ENCODE data around the gene CALHM3. TPM values are rescaled to one million over a fixed set of nuclear protein-coding genes. Genes with fewer than 3 reads are reported as not detected.
A peak's percentile ranks its signal among the peaks of the same experiment; 100 is the strongest.

Gene CALHM3
- total RNA-seq, 2 experiments from 2014 or later: 0.17 to 0.67 TPM

- Mint-ChIP-seq H3K27ac (peak overlapping the region; percentile 42), H3K9me3 (no peaks in the 10 kb centered on the region), H3K36me3 (peaks cover 50% of the 10 kb centered on the region), H3K4me1 (peaks cover 41% of the 10 kb centered on the region), H3K4me3 (no peak overlapping the region), H3K27me3 (no peaks in the 10 kb centered on the region)
- POLR2A ChIA-PET: no interaction called here
- no peak for ATAC-seq (ENCODE audit: low read depth)
- DNase-seq: no peak
Measured at GRCh38 chr10:103433858-103434257, 45.2 kb downstream of the CALHM3 start.

DNA sequence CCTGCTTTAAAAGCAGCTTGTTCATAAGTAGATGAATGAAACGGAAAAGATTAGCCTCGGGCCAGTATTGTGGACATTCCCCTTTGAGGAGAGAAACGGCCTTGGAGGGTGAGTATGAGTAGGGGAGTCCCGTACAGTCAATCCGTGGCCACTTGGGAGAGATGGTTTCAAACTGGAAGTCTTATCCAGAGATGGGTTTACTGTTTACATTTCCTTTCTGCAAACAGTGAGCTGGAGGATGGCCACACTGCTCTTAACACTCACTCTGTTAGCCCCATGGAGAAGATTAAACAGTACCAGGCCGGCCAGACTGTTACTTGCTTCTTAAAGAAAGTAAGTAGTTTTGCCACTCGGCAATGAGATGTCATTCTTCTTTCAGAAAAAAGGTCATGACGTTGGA is 47.1 kb downstream of the CALHM3 start:
- no peaks in the 10 kb centered on the region for H3K27me3 Mint-ChIP-seq
- no peak for ATAC-seq (ENCODE audit: low read depth)
- peaks cover 57% of the 10 kb centered on the region for H3K36me3 Mint-ChIP-seq
- H3K4me1 Mint-ChIP-seq: peaks cover 59% of the 10 kb centered on the region
- no peaks in the 10 kb centered on the region for H3K9me3 Mint-ChIP-seq
- DNase-seq: no peak
- H3K4me3 Mint-ChIP-seq: no peak overlapping the region
- POLR2A ChIA-PET: interaction anchor here (0.8 to 2.2 kb wide), 2 partner anchors 13 to 18 kb away, joined by 3 to 8 read pairs; no protein-coding TSS in a partner anchor
- H3K27ac Mint-ChIP-seq: peak overlapping the region; percentile 71

- DNase-seq: no peak
- POLR2A ChIA-PET: interaction anchor here (1.4 kb wide), 1 partner anchor 22 kb away, joined by 5 read pairs; the partner anchor contains the start of gene CALHM2
- no peaks in the 10 kb centered on the region for H3K9me3 Mint-ChIP-seq
- H3K4me1 Mint-ChIP-seq: peaks cover 55% of the 10 kb centered on the region
- peak overlapping the region; percentile 89 for H3K27ac Mint-ChIP-seq
- H3K36me3 Mint-ChIP-seq: peaks cover 57% of the 10 kb centered on the region
- ATAC-seq (ENCODE audit: low read depth): peak; percentile 57
- peak overlapping the region; percentile 75 for H3K4me3 Mint-ChIP-seq
- no peaks in the 10 kb centered on the region for H3K27me3 Mint-ChIP-seq
Measured at GRCh38 chr10:103429647-103430046, 49.4 kb downstream of the CALHM3 start.

GRCh38 chr10:103428989-103429643 is 49.9 kb downstream of the CALHM3 start:
- peak overlapping the region; percentile 46 for H3K4me3 Mint-ChIP-seq
- ATAC-seq (ENCODE audit: low read depth) (peak; percentile 69), DNase-seq (no peak)
- H3K4me1 Mint-ChIP-seq: peaks cover 55% of the 10 kb centered on the region
- peak overlapping the region; percentile 89 for H3K27ac Mint-ChIP-seq
- no peaks in the 10 kb centered on the region for H3K27me3 Mint-ChIP-seq
- POLR2A ChIA-PET: no interaction called here
- H3K36me3 Mint-ChIP-seq: peaks cover 62% of the 10 kb centered on the region
- H3K9me3 Mint-ChIP-seq: no peaks in the 10 kb centered on the region

GRCh38 chr10:103427866-103428265 is 51.2 kb downstream of the CALHM3 start:
- Mint-ChIP-seq H3K27me3 (no peaks in the 10 kb centered on the region), H3K36me3 (peaks cover 60% of the 10 kb centered on the region), H3K27ac (peak overlapping the region; percentile 49), H3K9me3 (no peaks in the 10 kb centered on the region), H3K4me1 (peaks cover 52% of the 10 kb centered on the region), H3K4me3 (no peak overlapping the region)
- POLR2A ChIA-PET: interaction anchor here (1.4 kb wide), 2 partner anchors 10 to 24 kb away, joined by 3 to 4 read pairs; partner anchors contain the start of gene CALHM2
- ATAC-seq (ENCODE audit: low read depth) (no peak), DNase-seq (no peak)

DNA sequence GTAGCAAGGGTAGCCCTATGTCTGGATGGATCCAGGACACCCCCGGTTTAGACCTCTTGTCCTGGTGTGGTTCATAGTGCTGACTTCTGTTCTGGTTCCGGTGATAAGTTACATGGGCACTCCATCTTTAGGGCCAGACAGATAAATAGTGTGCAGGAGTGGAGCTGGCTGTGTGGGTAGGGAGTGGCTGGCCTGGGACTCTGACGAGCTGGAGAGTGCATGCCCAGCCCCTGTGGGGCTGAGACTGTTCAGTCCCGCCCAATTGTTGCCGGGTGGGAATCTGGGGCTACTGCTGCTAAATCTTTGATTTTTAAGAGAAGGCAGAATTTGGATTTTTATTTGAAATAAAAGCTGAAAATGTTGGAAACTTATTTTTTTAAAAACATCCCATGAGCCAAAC is 55.3 kb downstream of the CALHM3 start:
- ATAC-seq (ENCODE audit: low read depth) (no peak), DNase-seq (no peak)
- Mint-ChIP-seq H3K27me3 (no peaks in the 10 kb centered on the region), H3K36me3 (peaks cover 50% of the 10 kb centered on the region), H3K9me3 (no peaks in the 10 kb centered on the region), H3K4me1 (peaks cover 18% of the 10 kb centered on the region), H3K4me3 (no peak overlapping the region), H3K27ac (peak overlapping the region; percentile 17)
- POLR2A ChIA-PET: interaction anchor here (2.8 kb wide), 1 partner anchor 20 kb away, joined by 7 read pairs; no protein-coding TSS in a partner anchor

Other genes with a start within 250 kb of the CALHM3 start
- gene RPEL1, start 233.4 kb downstream of the CALHM3 start, total RNA-seq: not detected
- gene INA, start 202.1 kb downstream of the CALHM3 start, total RNA-seq: under 1 TPM in 1 of 2 experiments, not detected in 1; 0.09 TPM
- gene PCGF6, start 128.1 kb downstream of the CALHM3 start, total RNA-seq: 10 to 100 TPM; 13.6 to 14.7 TPM
- 10 to 100 TPM; 11.6 to 12.1 TPM for gene TAF5, start 111.3 kb downstream of the CALHM3 start, total RNA-seq
- gene ATP5MK, start 82.8 kb downstream of the CALHM3 start, total RNA-seq: 100 to 1,000 TPM; 264 to 291 TPM
- 10 to 100 TPM; 45.1 to 49.9 TPM for gene PDCD11, start 82.6 kb downstream of the CALHM3 start, total RNA-seq
- 100 to 1,000 TPM; 117 to 124 TPM for gene CALHM2, start 26.9 kb downstream of the CALHM3 start, total RNA-seq
- gene CALHM1, start 20.3 kb downstream of the CALHM3 start, total RNA-seq: under 1 TPM; 0.74 to 0.94 TPM
- 1 to 10 TPM; 1.6 to 2.0 TPM for gene NEURL1, start 14.5 kb upstream of the CALHM3 start, total RNA-seq

Data from activated naive CD8-positive, alpha-beta T cell treated with anti-CD3 and anti-CD28 coated beads, Interleukin-2, amount 10 ng/mL, durations not matched to agents 7 days and 5 days (primary cell).